NCI-H1694 treated with DMSO at 0.1 percent for 48 hours (cell line): ENCODE measurements around the gene TPGS1.

ENCODE experiments used
- DNase-seq: peaks from one replicate; lab custom pipeline; 2025; lab: John Stamatoyannopoulos, UW

Gene TPGS1

DNA sequence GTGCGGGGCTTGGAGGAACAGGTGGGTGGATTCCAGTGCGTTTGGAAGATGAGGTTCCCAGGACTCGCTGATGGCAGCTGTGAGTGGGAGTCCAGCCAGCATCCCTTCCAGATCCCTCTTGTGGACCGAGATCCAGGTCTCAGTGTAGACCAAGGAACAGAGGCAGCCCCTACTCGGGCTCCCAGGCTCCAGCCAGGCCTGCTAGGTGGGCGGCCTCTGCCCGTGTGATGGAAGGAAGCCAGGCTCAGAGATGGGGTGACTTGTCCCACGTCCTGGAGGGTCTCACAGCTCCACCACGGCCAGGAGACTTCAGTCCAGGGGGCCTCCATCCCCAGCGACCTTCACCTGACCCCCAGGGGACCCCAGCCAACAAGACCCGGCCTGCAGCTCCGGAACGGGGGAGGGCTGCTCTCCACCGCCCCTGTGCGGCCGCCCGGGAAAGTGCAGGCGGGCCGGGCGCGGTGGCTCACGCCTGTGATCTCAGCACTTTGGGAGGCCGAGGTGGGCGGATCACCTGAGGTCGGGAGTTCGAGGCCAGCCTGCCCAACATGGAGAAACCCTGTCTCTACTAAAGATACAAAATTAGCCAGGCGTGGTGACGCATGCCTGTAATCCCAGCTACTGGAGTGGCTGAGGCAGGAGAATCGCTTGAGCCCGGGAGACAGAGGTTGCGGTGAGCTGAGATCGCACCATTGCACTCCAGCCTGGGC lies 11.7 kb upstream of the TPGS1 start:
- DNase-seq: peak; percentile 16

DNA sequence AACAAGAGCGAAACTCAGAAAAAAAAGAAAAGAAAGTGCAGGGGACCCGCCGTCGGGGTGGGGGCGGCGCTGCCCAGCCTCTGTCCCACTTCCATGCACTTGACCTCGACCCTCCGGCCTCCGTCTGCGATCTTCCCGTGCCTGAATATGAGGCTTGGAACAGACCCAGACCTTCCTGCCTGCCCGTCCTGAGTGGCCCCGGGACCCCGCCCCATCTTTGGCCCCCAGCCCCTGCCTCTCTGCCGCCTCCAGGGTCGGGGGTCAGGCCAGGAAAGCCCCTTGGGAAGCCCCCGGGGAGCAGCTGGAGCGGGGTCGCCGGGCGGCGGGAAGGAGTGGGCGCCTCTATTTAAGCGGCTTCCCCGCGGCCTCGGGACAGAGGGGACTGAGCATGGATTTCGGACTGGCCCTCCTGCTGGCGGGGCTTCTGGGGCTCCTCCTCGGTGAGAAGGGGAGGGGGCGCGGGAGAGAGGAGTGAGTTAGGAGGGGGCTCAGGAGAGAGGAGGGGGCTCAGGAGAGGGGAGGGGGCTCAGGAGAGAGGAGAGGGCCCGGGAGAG lies 11.1 kb upstream of the TPGS1 start, which contains the start of gene MADCAM1:
Gene MADCAM1, plus strand, starts transcription at position 375 of the 554 bp plus-strand sequence. Its CDS starts 14 bp downstream, at position 389.
- DNase-seq: no peak

GRCh38 chr19:496986-497385 lies 10.3 kb upstream of the TPGS1 start:
- DNase-seq: no peak

- DNase-seq: no peak
Observed at GRCh38 chr19:497491-497868, 9.8 kb upstream of the TPGS1 start.

DNA sequence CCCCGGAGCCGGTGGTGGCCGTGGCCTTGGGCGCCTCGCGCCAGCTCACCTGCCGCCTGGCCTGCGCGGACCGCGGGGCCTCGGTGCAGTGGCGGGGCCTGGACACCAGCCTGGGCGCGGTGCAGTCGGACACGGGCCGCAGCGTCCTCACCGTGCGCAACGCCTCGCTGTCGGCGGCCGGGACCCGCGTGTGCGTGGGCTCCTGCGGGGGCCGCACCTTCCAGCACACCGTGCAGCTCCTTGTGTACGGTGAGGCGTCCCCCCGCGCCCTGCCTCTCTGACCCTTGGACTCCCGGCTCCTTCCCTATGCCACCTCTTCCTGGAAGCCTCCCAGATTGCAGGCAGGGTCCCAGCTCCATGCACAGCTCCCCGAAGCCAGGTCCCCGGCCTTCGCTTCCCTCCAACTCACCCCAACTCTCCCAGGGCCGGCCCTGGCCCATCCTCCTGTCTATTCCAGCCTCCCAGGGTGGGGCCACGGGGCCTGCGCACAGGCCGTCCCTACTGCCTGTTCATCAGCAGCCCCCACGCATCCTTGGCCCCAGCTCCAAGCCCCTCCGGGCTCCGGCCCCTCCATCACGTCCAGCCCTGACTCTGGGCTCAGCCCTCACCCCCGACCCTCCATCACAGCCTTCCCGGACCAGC lies 9.3 kb upstream of the TPGS1 start:
- no peak for DNase-seq

DNA sequence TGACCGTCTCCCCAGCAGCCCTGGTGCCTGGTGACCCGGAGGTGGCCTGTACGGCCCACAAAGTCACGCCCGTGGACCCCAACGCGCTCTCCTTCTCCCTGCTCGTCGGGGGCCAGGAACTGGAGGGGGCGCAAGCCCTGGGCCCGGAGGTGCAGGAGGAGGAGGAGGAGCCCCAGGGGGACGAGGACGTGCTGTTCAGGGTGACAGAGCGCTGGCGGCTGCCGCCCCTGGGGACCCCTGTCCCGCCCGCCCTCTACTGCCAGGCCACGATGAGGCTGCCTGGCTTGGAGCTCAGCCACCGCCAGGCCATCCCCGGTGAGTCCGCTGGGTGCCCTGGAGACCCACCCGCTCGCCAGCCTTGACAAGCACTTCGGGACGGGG lies 8.8 kb upstream of the TPGS1 start:
- no peak for DNase-seq

DNA sequence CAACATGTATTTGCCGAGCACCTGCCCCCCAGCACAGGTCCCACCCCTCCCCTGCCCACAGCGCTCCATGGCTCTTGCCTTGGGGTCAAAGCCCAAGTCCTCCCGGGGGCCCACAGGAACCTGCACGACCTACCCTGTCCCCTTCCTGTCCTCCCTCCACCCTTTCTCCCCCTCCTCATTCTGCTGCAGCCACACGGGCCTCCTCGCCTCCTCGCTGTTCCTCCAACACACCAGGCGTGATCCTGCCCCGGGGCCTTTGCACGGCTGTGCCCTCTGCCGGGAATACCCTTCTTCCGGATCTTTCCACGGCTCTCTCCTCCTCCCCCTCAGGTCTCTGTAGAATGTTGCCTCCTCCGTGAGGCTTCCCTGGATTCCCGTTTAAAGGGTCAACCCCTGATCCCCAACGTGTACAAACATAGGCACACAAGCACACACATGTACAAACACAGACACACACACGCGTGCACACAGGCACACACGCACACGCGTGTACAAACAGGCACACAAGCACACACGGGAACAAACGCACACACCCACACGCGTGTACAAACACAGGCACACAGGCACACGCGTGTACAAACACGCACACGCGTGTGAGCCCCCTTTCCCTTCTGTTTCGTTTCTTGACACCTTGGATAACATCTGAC lies 8.2 kb upstream of the TPGS1 start:
- no peak for DNase-seq

DNA sequence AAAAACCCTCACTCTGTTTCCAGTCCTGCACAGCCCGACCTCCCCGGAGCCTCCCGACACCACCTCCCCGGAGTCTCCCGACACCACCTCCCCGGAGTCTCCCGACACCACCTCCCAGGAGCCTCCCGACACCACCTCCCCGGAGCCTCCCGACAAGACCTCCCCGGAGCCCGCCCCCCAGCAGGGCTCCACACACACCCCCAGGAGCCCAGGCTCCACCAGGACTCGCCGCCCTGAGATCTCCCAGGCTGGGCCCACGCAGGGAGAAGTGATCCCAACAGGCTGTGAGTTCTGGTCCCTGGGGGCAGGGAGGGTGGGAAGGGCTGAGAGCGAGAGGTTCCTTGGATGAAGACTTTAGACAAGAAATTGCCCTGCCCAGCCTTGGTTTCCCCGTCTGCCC lies 5.7 kb upstream of the TPGS1 start:
- DNase-seq: no peak

- no peak for DNase-seq
Observed at GRCh38 chr19:504616-505015, 2.7 kb upstream of the TPGS1 start.

GRCh38 chr19:506404-507285 lies 652 bp upstream of the TPGS1 start:
- DNase-seq: peak; percentile 98

DNA sequence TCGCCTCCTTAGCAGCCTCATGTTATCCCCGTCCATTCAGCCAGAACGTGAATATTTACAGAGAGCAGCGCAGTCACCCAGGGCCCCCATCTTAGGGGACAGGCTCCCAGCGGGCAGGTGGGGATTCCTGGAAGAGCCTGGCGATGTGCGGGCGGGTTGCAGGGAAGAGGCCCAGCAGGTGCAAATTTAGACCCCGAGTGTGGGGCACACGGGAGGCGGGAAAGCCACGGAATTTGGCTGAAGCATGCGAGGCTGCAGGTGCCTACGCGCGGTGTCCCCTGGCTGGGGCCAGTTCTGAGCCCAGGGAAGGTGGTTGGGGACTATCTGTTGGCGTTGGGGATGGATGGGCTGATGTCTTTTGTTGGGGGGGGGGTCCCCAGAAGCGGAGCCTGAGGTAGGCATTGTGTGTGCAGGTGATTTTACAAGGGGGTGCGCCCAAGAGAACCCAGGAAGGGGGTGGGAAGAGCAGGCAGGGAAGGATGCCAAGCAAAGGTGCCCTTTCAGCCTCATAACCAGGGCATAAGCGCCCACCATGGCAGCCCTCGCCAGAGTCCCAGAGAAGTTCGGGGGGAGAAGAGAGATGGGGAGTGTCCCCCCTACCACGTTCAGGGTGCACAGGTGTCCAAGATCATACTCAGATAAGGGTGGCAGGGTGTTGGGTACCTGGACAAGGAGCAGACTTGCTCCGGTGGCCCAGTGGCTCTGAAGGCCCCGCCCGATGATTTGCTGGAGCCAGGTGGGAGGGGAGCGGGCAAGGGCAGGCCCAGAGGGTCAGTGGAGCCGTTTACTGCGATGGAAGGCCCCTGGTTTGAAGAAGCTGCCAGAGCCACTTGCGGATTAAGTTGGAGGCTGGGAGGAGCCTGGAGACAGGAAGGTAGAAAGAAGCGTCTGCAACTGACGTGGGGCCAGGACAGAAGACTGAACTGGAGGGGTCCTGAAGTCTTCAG lies 1.2 kb downstream of the TPGS1 start:
- no peak for DNase-seq

GRCh38 chr19:510606-511100 lies 3.4 kb downstream of the TPGS1 start:
- DNase-seq: peak; percentile 73

GRCh38 chr19:511101-511851 lies 4.0 kb downstream of the TPGS1 start:
- peak; percentile 11 for DNase-seq

DNA sequence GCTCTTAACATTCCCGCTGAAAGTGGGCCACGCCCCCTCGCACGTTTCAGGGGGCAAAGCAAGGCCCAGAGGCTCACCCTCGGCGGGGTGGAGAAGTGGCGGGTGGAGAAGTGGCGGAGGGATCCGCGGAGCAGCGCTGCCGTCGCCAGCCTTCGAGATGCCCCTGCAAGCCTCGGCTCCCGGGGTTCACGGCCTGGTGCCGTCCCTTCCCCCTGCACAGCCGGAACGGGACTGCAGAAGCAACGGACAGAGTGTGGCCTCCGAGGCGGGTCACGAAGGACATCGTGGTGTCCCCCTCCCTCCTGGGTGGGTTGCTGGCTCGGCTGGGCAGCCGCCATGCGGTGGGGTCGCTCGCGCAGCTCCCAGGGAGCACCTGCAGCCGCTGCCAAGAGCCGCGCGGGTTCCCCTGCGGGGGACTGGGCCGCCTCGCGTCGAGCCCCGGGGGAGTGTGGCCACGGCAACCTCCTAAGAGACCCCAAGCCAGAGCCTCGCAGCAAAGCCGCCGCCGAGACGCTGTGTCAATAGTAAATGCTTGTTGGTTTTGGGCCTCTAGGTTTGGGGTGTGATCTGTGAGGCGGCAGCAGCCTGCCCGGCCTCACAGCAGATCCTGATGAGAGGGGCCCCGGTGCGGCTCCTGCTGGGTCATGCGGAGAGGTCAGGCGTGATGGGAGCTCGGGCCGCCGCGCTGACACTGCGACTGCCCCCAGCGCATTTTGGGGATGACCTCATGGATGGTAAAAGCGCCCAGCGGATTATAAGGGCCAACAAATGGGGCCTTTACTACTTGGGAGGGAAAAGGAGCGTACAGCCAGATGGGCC lies 5.5 kb downstream of the TPGS1 start:
- DNase-seq: no peak

GRCh38 chr19:513368-514165 lies 6.3 kb downstream of the TPGS1 start:
- no peak for DNase-seq

DNA sequence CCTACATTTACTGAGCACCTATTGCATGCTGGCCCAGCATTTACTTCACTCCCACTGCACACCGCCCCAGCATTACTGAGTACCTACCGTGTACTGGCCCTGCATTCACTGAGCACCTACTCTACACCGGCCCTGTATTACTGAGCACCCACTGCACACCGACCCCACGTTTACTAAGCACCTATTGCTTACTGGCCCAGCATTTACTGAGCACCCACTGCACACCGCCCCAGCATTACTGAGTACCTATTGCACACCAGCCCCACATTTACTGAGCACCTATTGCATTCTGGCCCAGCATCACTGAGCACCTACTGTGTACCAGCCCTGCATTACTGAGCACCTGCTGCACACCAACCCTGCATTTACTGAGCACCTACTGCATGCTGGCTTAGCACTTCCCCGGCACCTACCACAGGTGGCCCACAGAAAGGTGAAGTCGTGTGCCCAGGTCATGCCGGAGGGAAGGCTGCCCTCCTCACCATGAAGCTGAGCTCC lies 6.9 kb downstream of the TPGS1 start:
- DNase-seq: no peak

DNA sequence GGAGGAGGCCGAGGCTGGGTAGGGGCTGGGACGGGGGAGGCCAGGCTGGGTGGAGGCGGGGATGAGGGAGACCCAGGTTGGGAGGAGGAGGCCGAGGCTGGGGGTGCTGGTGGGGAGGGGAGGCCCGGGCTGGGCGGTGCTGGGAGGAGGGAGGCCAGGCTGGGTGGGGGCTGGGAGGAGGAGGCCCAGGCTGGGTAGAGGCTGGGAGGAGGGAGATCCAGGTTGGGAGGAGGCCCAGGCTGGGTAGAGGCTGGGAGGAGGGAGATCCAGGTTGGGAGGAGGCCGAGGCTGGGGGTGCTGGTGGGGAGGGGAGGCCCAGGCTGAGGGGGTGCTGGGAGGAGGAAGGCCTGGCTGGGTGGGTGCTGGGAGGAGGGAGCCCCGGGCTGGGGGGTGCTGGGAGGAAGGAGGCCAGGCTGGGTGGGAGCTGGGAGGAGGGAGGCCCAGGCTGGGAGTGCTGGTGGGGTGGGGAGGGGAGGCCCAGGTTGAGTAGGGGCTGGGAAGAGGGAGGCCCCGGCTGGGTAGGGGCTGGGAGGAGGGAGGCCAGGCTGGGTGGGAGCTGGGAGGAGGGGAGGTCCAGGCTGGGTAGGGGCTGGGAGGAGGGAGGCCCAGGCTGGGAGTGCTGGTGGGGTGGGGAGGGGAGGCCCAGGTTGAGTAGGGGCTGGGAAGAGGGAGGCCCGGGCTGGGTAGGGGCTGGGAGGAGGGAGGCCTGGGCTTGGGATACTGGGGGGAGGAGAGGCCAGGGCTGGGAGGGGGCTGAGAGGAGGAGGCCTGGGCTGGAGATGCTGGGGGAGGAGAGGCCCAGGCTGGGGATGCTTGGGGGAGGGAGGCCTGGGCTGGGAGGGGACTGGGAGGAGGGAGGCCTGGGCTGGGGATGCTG lies 10.7 kb downstream of the TPGS1 start:
- DNase-seq: no peak
